HepG2 (cell line): Measurements from ENCODE around the gene ZNF691. TPM values are rescaled to one million over a fixed set of nuclear protein-coding genes. Genes with fewer than 3 reads are reported as not detected.

Experiments used
- ATAC-seq: fragments of 200-7000 bp; cut with Tn5 transposase; 3 replicates; pipeline ENCODE4 v1.9.1; 2020; ENCODE audit warnings: mild to moderate bottlenecking, moderate library complexity
- BruUV-seq: library from RNA; stranded (reverse); fragments of 400-500 nt; replicated peaks from 2 replicates; lab custom pipeline; 2021; lab: Mats Ljungman, UMichigan
- CTCF ChIA-PET: fragments of 300-600 bp; formaldehyde crosslinking; extraction: SDS; loops from one replicate; lab custom pipeline; 2021; ENCODE audit warnings: low total read pairs, inconsistent platforms, low intra/inter-chr PET ratio; lab: Yijun Ruan, JAX
- POLR2A ChIA-PET: fragments of 350-600 bp; sonication (Branson Sonifier 250); formaldehyde crosslinking; loops from one replicate; lab custom pipeline; 2020; ENCODE audit warnings: antibody characterized with exemption, inconsistent platforms; lab: Yijun Ruan, JAX
- DNase-seq: peaks from one replicate; pipeline ENCODE4 v3.0.0-alpha.2; 2015; ENCODE audit warnings: low spot score
- FAIRE-seq: peaks from 3 replicates; lab custom pipeline; 2011; peaks lifted over from hg19 to GRCh38; lab: Jason Lieb, UNC
- H2AFZ ChIP-seq: one replicate; pipeline ENCODE4 v1.6.1; 2011; ENCODE audit warnings: low read length, inconsistent platforms
- H3K27ac ChIP-seq: fragments of 300-600 bp; 3 replicates; pipeline ENCODE4 v1.8.0; 2011; ENCODE audit warnings: mixed run types, mild to moderate bottlenecking, mixed read lengths, low read length, inconsistent platforms; ENCODE audit not compliant: insufficient read depth; ENCODE audit errors: extremely low read length
- H3K27me3 ChIP-seq, 2 experiments: fragments of 200-600 bp in 1 of 2; 2 replicates in 1 of 2; 3 replicates in 1 of 2; pipeline versions ENCODE4 v1.6.0 to v1.8.0; 2011; ENCODE audit warnings: low read length in 2 of 2, mild to moderate bottlenecking in 2 of 2, moderate library complexity in 2 of 2, inconsistent platforms in 1 of 2; ENCODE audit not compliant: insufficient read depth in 2 of 2, control insufficient read depth in 1 of 2
- H3K36me3 ChIP-seq, 2 experiments: fragments of 200-600 bp in 1 of 2; replicated peaks in 1 of 2; 2 replicates in 1 of 2; 3 replicates in 1 of 2; pipeline versions ENCODE4 v1.5.1 to v1.8.0; 2011; ENCODE audit warnings: low read length in 2 of 2, inconsistent platforms in 1 of 2; ENCODE audit not compliant: insufficient read depth in 2 of 2, control insufficient read depth in 1 of 2
- H3K4me1 ChIP-seq: 2 replicates; pipeline ENCODE4 v1.5.1; 2012; ENCODE audit warnings: low read length, inconsistent platforms; ENCODE audit not compliant: insufficient read depth
- H3K4me2 ChIP-seq: 2 replicates; pipeline ENCODE4 v1.6.0; 2011; ENCODE audit warnings: low read depth, low read length, inconsistent platforms
- H3K4me3 ChIP-seq, 3 experiments: fragments of 200-600 bp in 1 of 3; sonication (generic), shearing (Covaris generic) in 1 of 3; replicated peaks in 1 of 3; 2 replicates each; pipeline ENCODE4 v1.5.1; 2011 to 2016; ENCODE audit warnings: low read length in 3 of 3, inconsistent platforms in 2 of 3, low read depth in 2 of 3, mild to moderate bottlenecking in 2 of 3, control low read depth in 1 of 3, mixed read lengths in 1 of 3; ENCODE audit not compliant: insufficient read depth in 1 of 3
- H3K79me2 ChIP-seq: one replicate; pipeline ENCODE4 v1.6.1; 2011; ENCODE audit warnings: low read length, inconsistent platforms; ENCODE audit not compliant: insufficient read depth
- H3K9ac ChIP-seq: 2 replicates; pipeline ENCODE4 v1.6.0; 2011; ENCODE audit warnings: mild to moderate bottlenecking, low read depth, low read length, inconsistent platforms; ENCODE audit not compliant: insufficient read depth
- H3K9me3 ChIP-seq: 2 replicates; pipeline ENCODE4 v1.5.1; 2012; ENCODE audit warnings: mild to moderate bottlenecking, low read length
- H4K20me1 ChIP-seq: 2 replicates; pipeline ENCODE4 v1.6.0; 2011; ENCODE audit warnings: inconsistent platforms, mild to moderate bottlenecking, low read length, moderate library complexity; ENCODE audit not compliant: insufficient read depth
- ATM ChIP-seq: fragments of 450-650 bp; IDR thresholded peaks from 2 replicates; pipeline ENCODE4 v1.7.1; 2017; ENCODE audit warnings: mild to moderate bottlenecking, borderline replicate concordance
- MED1 ChIP-seq: sonication (generic); formaldehyde crosslinking; IDR thresholded peaks from 2 replicates; pipeline ENCODE4 v1.4.0; 2020; ENCODE audit warnings: missing genetic modification reagents
- NONO ChIP-seq, 2 experiments: fragments of 450-650 bp in 1 of 2; sonication (generic) in 1 of 2; formaldehyde crosslinking in 1 of 2; IDR thresholded peaks in 1 of 2; conservative IDR thresholded peaks in 1 of 2; 2 replicates each; pipeline versions ENCODE4 v1.6.1 to v1.8.0; 2017 to 2022; ENCODE audit warnings: mild to moderate bottlenecking in 1 of 2, missing genetic modification reagents in 1 of 2, moderate library complexity in 1 of 2
- POLR2G ChIP-seq: fragments of 200-400 bp; formaldehyde crosslinking; IDR thresholded peaks from 2 replicates; pipeline ENCODE4 v1.6.1; 2018; ENCODE audit warnings: mild to moderate bottlenecking, low read depth, low read length, moderate library complexity
- SIN3A ChIP-seq: IDR thresholded peaks from 2 replicates; pipeline ENCODE4 v1.6.1; 2011; ENCODE audit warnings: low read depth, mild to moderate bottlenecking, control low read depth, low read length, borderline replicate concordance
- SP1 ChIP-seq, 2 experiments: fragments of 450-650 bp in 1 of 2; sonication (generic) in 1 of 2; formaldehyde crosslinking in 1 of 2; IDR thresholded peaks; 2 replicates each; pipeline versions ENCODE4 v1.4.0 to v1.6.1; 2016 to 2020; ENCODE audit warnings: missing genetic modification reagents in 1 of 2
- SRSF4 ChIP-seq: fragments of 200-400 bp; formaldehyde crosslinking; IDR thresholded peaks from one replicate; pipeline ENCODE4 v1.6.1; 2018; ENCODE audit warnings: mild to moderate bottlenecking, low read depth, low read length, moderate library complexity; ENCODE audit not compliant: poor library complexity, severe bottlenecking
- ZNF34 ChIP-seq: sonication (generic); formaldehyde crosslinking; IDR thresholded peaks from 2 replicates; pipeline ENCODE4 v1.4.0; 2020; ENCODE audit warnings: mild to moderate bottlenecking, missing genetic modification reagents, borderline replicate concordance
- ZNF83 ChIP-seq: sonication (generic); formaldehyde crosslinking; IDR thresholded peaks from 2 replicates; pipeline ENCODE4 v1.4.0; 2020; ENCODE audit warnings: missing genetic modification reagents, mild to moderate bottlenecking, borderline replicate concordance
- WGBS: methylation state at CpG from one replicate; pipeline ENCODE4 v1.1.6; 2017; ENCODE audit warnings: low lambda C conversion rate; 5-methylcytosine and 5-hydroxymethylcytosine counted together
- in situ Hi-C: cut with HindIII; loops from 2 replicates; pipeline ENCODE4 v1.10.0; 2017; ENCODE audit warnings: low pct_unique_long_range_greater_than_20kb; ENCODE audit not compliant: extremely low pct_ligation_motif_present
- intact Hi-C: fragments of 100-400 bp; cut with micrococcal nuclease; formaldehyde crosslinking; loops from one replicate; pipeline ENCODE4 v1.10.0; 2022; ENCODE audit not compliant: unreplicated experiment
- polyA plus RNA-seq, 8 experiments: library from polyadenylated mRNA; depleted of rRNA in 3 of 8; stranded (reverse) in 7 of 8; unstranded in 1 of 8; fragments of >200 nt; fragmentation: Illumina TruSeq in 4 of 8; extraction: Trizol in 4 of 8; gene quantifications; 2 replicates each; pipeline versions ENCODE4 v1.2.1 to v1.2.3, GENCODE V29; 2011 to 2016; ENCODE audit warnings: low read depth in 4 of 8, missing spikeins in 1 of 8, mixed read lengths in 1 of 8; ENCODE audit not compliant: insufficient read depth in 1 of 8
- total RNA-seq, 5 experiments: library from RNA; depleted of rRNA; stranded (reverse); fragments of >200 nt; fragmentation: Illumina TruSeq; extraction: Trizol; gene quantifications; 2 replicates each; pipeline ENCODE4 v1.2.3, GENCODE V29; 2016; ENCODE audit warnings: low read depth in 1 of 5
- TF ChIP-seq, protein P1 (sequence below): sonication (generic); formaldehyde crosslinking; IDR thresholded peaks from 2 replicates; pipeline ENCODE4 v1.4.0; 2020; ENCODE audit warnings: missing genetic modification reagents

Gene ZNF691
- total and polyA plus RNA-seq, 2 of the 13 experiments (the other 11 are each of a cell fraction or from before 2014, with no cell fraction given), result 7.6 to 7.8 TPM

DNA sequence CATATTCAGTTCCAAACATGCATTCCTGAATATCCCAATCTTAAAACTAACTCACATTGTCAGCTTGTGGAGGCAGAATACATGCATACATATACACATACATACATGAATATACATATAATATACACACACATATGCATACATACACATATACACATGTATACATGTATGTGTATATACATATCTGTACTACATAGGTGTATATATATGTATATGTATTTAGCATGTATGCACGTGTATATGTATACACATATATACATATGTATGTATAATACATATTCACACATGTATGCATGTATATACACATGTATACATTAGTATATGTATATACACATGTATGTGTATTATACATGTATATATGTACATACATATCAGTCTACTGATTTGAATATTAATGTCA, 1.2 kb upstream of the ZNF691 start:
- H3K27ac ChIP-seq, result no peak overlapping the region
- ChIA-PET POLR2A (interaction anchor here (1.1 to 2.8 kb wide), 3 partner anchors 23 to 112 kb away, joined by 3 to 29 read pairs (median 8); partner anchors contain the start of genes C1orf50 and P3H1), CTCF (no interaction called here)
- WGBS, result 85% methylated on average over 1 of the region's 1 CpG
- peaks cover 2 to 9% of the 10 kb centered on the region in 2 experiments; a peak in 3 of 5 replicates for H3K36me3 ChIP-seq
- H3K4me3 ChIP-seq, result peak overlapping the region in 2 of 3 experiments; percentile 84 to 97; a peak in 3 of 6 replicates
- H3K9ac ChIP-seq, result no peak overlapping the region
- in situ Hi-C loops, result loop anchor here (5.0 kb wide), 1 partner anchor 57 kb away; no protein-coding TSS in a partner anchor
- no TSS peak for BruUV-seq
- no peak for TF ChIP-seq ZNF34 (CRISPR knock-in tag)
- no peaks in the 10 kb centered on the region; a peak in 1 of 5 replicates for H3K27me3 ChIP-seq
- peaks cover 19% of the 10 kb centered on the region for H3K79me2 ChIP-seq
- no peak for DNase-seq
- ATAC-seq, result no peak
- H3K4me1 ChIP-seq, result peaks cover 24% of the 10 kb centered on the region
- H2AFZ ChIP-seq, result no peak overlapping the region
- no peak for FAIRE-seq
- peak overlapping the region; percentile 81 for H3K4me2 ChIP-seq
- no peaks in the 10 kb centered on the region for H4K20me1 ChIP-seq
- intact Hi-C loops, result loop anchor here (2.0 kb wide), 1 partner anchor 26 kb away; no protein-coding TSS in a partner anchor
- H3K9me3 ChIP-seq, result no peaks in the 10 kb centered on the region

DNA sequence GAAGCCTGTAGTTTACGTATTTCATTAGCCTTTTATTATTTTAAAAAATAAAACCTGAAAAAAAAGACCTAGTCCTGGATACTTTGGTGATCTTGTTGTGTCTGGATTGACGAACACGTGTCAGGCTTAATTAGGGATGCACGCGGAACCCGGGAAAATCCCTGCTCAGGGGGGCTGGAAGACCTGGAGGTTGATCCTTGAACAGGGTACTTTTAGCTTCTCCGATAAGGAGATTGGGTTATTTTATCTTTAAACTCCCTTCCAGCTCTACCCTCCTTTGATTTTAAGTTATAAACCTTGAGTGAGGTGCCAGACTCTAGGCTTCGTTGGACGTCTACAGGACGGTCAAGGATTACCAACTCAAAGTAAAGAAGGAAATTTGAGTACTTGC, 552 bp upstream of the ZNF691 start:
- Histone ChIP-seq H3K4me3 (peak overlapping the region; percentile 62 to 97 (median 84)), H3K79me2 (peaks cover 19% of the 10 kb centered on the region), H3K4me1 (peaks cover 24% of the 10 kb centered on the region), H3K36me3 (peaks cover 2 to 13% of the 10 kb centered on the region in 2 experiments; a peak in 3 of 5 replicates), H3K27me3 (no peaks in the 10 kb centered on the region; a peak in 1 of 5 replicates), H4K20me1 (no peaks in the 10 kb centered on the region), H3K27ac (no peak overlapping the region), H2AFZ (peak overlapping the region; percentile 93), H3K9me3 (no peaks in the 10 kb centered on the region), H3K9ac (peak overlapping the region; percentile 91), H3K4me2 (peak overlapping the region; percentile 81)
- peak; percentile 19 for ATAC-seq
- no peak for FAIRE-seq
- ChIA-PET POLR2A (interaction anchor here (0.7 to 2.8 kb wide), 19 partner anchors 8 to 325 kb away, joined by 3 to 37 read pairs (median 5); partner anchors contain the start of genes C1orf50, ERMAP, P3H1 and SVBP), CTCF (no interaction called here)
- DNase-seq, result no peak
- WGBS, result 6% methylated on average over 10 of the region's 10 CpGs
- in situ Hi-C loops (loop anchor here (5.0 kb wide), 1 partner anchor 56 kb away; no protein-coding TSS in a partner anchor), intact Hi-C loops (loop anchor here (2.0 kb wide), 2 partner anchors 27 to 79 kb away; partner anchors contain the start of genes C1orf50 and P3H1)
- TSS peak; percentile 91 for BruUV-seq
- TF ChIP-seq MED1, result 0 out of 2 replicates have a peak, but pooled peaks have one; percentile 1
- no peak for TF ChIP-seq NONO (IDR thresholded peaks at IDR 0.05)
- TF ChIP-seq NONO (CRISPR knock-in tag; conservative IDR thresholded peaks at IDR 0.05), result peak; percentile 4; the same call in 1 of the 2 replicates
- TF ChIP-seq SRSF4, result no peak
- TF ChIP-seq ATM, result no peak
- TF ChIP-seq ZNF83, result no peak
- TF ChIP-seq SIN3A, result 0 out of 2 replicates have a peak, but pooled peaks have one; percentile 8
- TF ChIP-seq, protein P1, sequence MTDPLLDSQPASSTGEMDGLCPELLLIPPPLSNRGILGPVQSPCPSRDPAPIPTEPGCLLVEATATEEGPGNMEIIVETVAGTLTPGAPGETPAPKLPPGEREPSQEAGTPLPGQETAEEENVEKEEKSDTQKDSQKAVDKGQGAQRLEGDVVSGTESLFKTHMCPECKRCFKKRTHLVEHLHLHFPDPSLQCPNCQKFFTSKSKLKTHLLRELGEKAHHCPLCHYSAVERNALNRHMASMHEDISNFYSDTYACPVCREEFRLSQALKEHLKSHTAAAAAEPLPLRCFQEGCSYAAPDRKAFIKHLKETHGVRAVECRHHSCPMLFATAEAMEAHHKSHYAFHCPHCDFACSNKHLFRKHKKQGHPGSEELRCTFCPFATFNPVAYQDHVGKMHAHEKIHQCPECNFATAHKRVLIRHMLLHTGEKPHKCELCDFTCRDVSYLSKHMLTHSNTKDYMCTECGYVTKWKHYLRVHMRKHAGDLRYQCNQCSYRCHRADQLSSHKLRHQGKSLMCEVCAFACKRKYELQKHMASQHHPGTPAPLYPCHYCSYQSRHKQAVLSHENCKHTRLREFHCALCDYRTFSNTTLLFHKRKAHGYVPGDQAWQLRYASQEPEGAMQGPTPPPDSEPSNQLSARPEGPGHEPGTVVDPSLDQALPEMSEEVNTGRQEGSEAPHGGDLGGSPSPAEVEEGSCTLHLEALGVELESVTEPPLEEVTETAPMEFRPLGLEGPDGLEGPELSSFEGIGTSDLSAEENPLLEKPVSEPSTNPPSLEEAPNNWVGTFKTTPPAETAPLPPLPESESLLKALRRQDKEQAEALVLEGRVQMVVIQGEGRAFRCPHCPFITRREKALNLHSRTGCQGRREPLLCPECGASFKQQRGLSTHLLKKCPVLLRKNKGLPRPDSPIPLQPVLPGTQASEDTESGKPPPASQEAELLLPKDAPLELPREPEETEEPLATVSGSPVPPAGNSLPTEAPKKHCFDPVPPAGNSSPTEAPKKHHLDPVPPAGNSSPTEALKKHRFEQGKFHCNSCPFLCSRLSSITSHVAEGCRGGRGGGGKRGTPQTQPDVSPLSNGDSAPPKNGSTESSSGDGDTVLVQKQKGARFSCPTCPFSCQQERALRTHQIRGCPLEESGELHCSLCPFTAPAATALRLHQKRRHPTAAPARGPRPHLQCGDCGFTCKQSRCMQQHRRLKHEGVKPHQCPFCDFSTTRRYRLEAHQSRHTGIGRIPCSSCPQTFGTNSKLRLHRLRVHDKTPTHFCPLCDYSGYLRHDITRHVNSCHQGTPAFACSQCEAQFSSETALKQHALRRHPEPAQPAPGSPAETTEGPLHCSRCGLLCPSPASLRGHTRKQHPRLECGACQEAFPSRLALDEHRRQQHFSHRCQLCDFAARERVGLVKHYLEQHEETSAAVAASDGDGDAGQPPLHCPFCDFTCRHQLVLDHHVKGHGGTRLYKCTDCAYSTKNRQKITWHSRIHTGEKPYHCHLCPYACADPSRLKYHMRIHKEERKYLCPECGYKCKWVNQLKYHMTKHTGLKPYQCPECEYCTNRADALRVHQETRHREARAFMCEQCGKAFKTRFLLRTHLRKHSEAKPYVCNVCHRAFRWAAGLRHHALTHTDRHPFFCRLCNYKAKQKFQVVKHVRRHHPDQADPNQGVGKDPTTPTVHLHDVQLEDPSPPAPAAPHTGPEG (CRISPR knock-in tag), result no peak
- TF ChIP-seq POLR2G, result no peak
- TF ChIP-seq SP1 (IDR thresholded peaks at IDR 0.05), result no peak
- TF ChIP-seq SP1 (CRISPR knock-in tag; IDR thresholded peaks at IDR 0.05), result no peak
